Activated T-helper 2 cell treated with anti-CD3 and anti-CD28 coated beads, Interferon-gamma antibody, Interleukin-2, Interleukin-4, amounts not matched to agents 10 μg/mL and 5 μg/mL and 100 μg/mL, durations not matched to agents 14 hours and 24 hours and 36 hours (primary cell): ENCODE data around the gene HIVEP1. TPM values are rescaled to one million over a fixed set of nuclear protein-coding genes. Genes with fewer than 3 reads are reported as not detected.

ENCODE experiments used
- DNase-seq: peaks from one replicate; pipeline ENCODE4 v3.0.0; 2021; ENCODE audit warnings: low spot score
- H3K27ac Mint-ChIP-seq: one replicate; pipeline ENCODE4 v1.8.0; 2021; ENCODE audit warnings: mixed read lengths
- H3K27me3 Mint-ChIP-seq: one replicate; pipeline ENCODE4 v1.8.0; 2021; ENCODE audit warnings: low read depth, mixed read lengths
- H3K36me3 Mint-ChIP-seq: one replicate; pipeline ENCODE4 v1.8.0; 2021; ENCODE audit warnings: low read depth, mixed read lengths
- H3K4me1 Mint-ChIP-seq: one replicate; pipeline ENCODE4 v1.8.0; 2021; ENCODE audit warnings: low read depth, mixed read lengths
- H3K4me3 Mint-ChIP-seq: one replicate; pipeline ENCODE4 v1.8.0; 2021; ENCODE audit warnings: low read depth, mild to moderate bottlenecking, moderate library complexity, mixed read lengths
- H3K9me3 Mint-ChIP-seq: one replicate; pipeline ENCODE4 v1.8.0; 2021; ENCODE audit warnings: mixed read lengths
- intact Hi-C: fragments of 100-400 bp; cut with micrococcal nuclease; formaldehyde crosslinking; loops from one replicate; pipeline ENCODE4 v1.15.1; 2023
- total RNA-seq: library from RNA; stranded (reverse); gene quantifications from 2 replicates; pipeline ENCODE4 v1.2.3, GENCODE V29; 2022

HIVEP1 gene
- 63.8 TPM in 2 replicates for total RNA-seq

DNA sequence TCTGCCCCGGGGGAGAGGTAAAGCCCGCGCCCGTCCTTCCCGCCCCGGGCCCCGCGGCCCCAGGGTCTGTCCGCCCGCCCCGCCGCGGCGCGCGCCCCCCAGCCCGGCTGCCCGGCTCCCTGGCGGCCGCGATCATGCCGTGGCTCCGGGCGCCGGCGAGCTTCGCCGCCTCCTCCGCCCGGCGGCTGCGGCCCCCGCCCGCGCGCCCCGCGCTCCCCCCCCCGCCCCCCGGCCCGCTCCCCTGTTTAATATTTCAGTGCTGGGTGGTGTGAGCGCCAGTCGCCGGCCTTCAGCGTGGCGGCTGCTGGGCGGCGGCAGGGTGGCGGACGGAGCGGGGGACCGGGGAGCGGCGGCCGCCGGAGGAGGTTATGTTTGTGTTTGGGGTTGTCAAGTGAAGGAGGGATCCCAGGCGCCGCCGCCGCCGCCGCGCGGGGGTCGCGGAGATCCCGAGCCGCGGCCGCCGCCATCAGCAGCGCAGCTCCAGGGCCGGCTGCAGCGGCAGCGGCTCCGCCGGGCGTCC, at the start of gene HIVEP1:
Gene HIVEP1 (plus strand): TSS at position 275 of the 520 bp plus-strand sequence. CDS start 3,317 bp downstream, outside the sequence.
- Mint-ChIP-seq H3K4me1 (peaks cover 46% of the 10 kb centered on the region), H3K36me3 (peaks cover 49% of the 10 kb centered on the region), H3K9me3 (peaks cover 11% of the 10 kb centered on the region), H3K27me3 (no peaks in the 10 kb centered on the region), H3K27ac (peak within 1 kb of the TSS; percentile 98), H3K4me3 (peak within 1 kb of the TSS; percentile 96)
- peak; percentile 26 for DNase-seq
- intact Hi-C loops, result loop anchor here (5.0 kb wide), 1 partner anchor 35 kb away; no protein-coding TSS in a partner anchor

DNA sequence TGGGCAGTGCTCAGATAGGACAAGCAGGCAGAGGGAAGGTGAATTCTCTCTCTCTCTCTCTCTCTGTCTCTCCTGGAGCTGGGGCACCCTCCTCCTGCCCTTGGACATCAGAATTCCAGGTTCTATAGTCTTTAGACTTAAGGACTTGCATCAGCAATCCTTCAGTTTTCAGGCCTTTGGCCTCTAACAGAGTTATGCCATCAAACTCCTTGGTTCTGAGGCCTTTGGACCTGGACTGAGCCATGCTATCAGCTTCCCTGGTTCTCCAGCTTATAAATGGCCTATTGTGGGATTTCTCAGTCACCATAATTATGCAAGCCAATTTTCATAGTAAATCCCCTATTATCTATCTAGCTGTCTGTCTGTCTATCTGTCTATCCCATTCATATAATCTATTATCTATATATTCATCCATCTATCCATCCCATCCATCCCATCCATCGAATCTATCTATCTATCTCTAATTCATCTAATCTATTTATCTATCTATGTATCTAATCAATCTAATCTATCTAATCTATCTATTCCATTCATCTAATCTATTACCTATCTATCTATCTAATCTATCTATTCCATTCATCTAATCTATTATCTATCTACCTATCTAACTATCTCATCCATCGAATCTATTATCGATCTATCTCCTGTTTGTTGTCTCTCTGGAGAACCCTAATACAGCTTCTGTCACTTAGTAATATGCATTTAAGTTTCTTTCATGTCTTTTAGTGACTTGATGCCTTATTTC, 48.2 kb upstream of the HIVEP1 start:
- H3K4me3 Mint-ChIP-seq, result no peak overlapping the region
- H3K27ac Mint-ChIP-seq, result no peak overlapping the region
- no peak for DNase-seq
- H3K9me3 Mint-ChIP-seq, result no peaks in the 10 kb centered on the region
- H3K27me3 Mint-ChIP-seq, result peaks cover 5% of the 10 kb centered on the region
- H3K4me1 Mint-ChIP-seq, result no peaks in the 10 kb centered on the region
- no peaks in the 10 kb centered on the region for H3K36me3 Mint-ChIP-seq
- intact Hi-C loops, result no loop called here

DNA sequence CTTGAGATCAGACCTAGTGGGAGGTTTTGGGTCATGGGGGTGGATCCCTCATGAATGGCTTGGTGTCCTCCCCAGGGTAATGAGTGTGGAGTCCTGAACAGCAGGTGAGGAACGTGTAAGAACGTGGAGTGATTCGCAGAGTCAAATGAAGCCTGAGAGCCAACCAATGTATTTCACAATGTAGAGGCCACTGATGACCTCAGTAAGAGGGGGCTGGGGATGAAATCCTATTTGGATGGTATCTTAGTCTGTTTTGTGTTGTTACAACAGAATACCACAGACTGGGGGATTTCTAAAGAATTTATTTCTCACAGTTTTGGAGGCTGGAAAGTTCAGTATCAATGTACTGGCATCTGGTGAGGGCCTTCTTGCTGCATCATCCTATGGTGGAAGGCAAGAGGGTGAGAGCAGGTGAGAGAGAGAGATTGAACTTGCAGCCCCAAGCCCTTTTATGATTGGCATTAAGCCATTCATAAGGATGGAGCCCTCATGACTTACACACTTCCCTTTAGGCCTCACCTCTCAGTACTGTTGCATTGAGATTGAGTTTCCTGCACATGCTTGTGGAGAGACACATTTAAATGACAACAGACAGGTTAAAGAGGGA, 47.3 kb upstream of the HIVEP1 start:
- H3K27me3 Mint-ChIP-seq, result no peaks in the 10 kb centered on the region
- no peak overlapping the region for H3K4me3 Mint-ChIP-seq
- no peaks in the 10 kb centered on the region for H3K4me1 Mint-ChIP-seq
- no peak overlapping the region for H3K27ac Mint-ChIP-seq
- intact Hi-C loops, result no loop called here
- H3K36me3 Mint-ChIP-seq, result no peaks in the 10 kb centered on the region
- H3K9me3 Mint-ChIP-seq, result no peaks in the 10 kb centered on the region
- DNase-seq, result no peak

DNA sequence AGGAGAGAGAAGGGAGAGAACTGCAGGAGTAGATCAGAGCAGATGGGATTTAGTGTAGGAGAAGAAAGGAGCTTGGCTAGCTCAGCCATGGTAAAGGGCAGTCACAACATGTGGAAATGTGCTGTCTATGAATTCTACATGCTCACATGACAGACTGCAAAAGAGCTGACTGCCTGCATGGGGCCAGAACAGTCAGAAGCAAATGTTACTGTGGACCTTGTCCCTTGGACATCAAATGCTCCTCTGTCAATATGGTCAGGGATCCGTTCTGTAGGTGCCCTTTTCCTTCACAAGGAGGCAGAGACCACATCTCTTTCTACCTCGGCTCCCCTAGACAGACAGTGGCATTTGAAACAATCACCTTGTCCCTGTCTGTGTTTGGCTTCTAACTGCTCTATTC, 46.6 kb upstream of the HIVEP1 start:
- intact Hi-C loops, result no loop called here
- Mint-ChIP-seq H3K4me1 (no peaks in the 10 kb centered on the region), H3K27me3 (no peaks in the 10 kb centered on the region), H3K36me3 (no peaks in the 10 kb centered on the region), H3K9me3 (no peaks in the 10 kb centered on the region), H3K27ac (no peak overlapping the region), H3K4me3 (no peak overlapping the region)
- DNase-seq, result no peak

DNA sequence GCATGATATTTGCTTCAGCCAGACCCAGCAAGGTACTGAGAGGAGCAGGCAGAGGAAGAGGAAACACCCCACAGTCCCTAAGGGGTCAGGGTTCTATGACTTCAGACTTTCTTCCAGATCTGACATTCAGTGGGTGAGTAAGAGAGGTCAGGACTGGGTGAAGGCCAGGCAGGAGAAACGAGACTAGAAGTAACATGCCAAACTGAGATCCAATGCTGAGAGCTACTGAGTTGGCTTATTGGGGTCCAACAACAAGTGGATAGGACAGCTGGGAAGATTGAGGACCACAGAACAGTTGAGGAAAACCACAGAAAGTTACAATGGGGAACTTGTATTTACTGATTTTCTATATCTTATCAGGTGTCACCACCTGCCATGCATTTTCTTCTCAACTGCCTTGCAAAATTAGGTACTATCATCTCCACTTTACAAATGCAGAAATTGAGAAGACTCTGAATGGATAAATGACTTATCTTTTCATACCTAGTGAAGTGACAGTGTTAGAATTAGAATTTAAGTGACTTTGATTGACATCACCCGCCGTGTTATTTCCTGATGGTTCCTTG, 43.8 kb upstream of the HIVEP1 start:
- DNase-seq, result no peak
- intact Hi-C loops, result no loop called here
- no peak overlapping the region for H3K4me3 Mint-ChIP-seq
- no peak overlapping the region for H3K27ac Mint-ChIP-seq
- H3K4me1 Mint-ChIP-seq, result no peaks in the 10 kb centered on the region
- H3K36me3 Mint-ChIP-seq, result no peaks in the 10 kb centered on the region
- no peaks in the 10 kb centered on the region for H3K27me3 Mint-ChIP-seq
- H3K9me3 Mint-ChIP-seq, result no peaks in the 10 kb centered on the region

DNA sequence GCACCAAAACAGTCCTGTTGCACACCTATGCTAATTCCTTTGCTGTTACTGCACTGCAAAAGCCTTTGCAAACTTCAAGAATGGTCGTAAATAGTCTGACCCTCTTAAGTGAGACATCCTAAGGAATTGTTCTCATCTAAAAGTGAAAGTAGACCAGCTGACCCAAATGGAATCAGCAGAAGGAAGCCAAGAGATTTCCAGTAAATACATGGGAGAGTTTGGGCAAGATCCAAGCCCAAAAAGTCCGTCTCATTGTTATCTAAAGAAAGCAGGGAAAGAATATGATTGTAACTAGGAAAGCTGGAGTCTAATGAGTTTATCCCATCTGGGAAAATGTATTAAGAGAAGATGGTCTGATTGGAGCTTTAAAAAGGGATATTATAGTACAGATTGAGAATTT, 43.0 kb upstream of the HIVEP1 start:
- Mint-ChIP-seq H3K9me3 (no peaks in the 10 kb centered on the region), H3K27ac (no peak overlapping the region), H3K27me3 (no peaks in the 10 kb centered on the region), H3K4me3 (no peak overlapping the region), H3K36me3 (no peaks in the 10 kb centered on the region), H3K4me1 (no peaks in the 10 kb centered on the region)
- no peak for DNase-seq
- intact Hi-C loops, result no loop called here

DNA sequence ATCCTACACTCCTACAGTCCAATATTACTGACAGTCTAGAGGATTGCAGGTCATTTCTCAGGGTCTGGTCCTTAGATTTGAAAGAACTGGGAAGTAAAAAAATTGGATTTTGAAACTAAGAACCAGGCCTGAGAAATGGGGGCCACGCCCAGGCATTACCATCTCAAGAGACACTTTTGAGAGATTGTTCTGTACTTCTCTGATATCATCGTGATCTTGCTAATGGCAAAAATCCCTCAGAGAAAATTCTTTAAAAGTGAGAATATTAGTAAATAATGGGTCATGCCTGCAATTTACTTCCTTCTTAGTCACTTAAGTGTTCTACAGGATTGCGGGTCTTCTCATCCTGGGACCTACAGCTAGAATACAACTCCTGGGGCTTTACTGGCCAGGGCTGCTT, 42.0 kb upstream of the HIVEP1 start:
- H3K36me3 Mint-ChIP-seq, result no peaks in the 10 kb centered on the region
- no peak overlapping the region for H3K4me3 Mint-ChIP-seq
- no peaks in the 10 kb centered on the region for H3K27me3 Mint-ChIP-seq
- no peak for DNase-seq
- intact Hi-C loops, result no loop called here
- H3K9me3 Mint-ChIP-seq, result no peaks in the 10 kb centered on the region
- H3K27ac Mint-ChIP-seq, result no peak overlapping the region
- peaks cover 2% of the 10 kb centered on the region for H3K4me1 Mint-ChIP-seq

DNA sequence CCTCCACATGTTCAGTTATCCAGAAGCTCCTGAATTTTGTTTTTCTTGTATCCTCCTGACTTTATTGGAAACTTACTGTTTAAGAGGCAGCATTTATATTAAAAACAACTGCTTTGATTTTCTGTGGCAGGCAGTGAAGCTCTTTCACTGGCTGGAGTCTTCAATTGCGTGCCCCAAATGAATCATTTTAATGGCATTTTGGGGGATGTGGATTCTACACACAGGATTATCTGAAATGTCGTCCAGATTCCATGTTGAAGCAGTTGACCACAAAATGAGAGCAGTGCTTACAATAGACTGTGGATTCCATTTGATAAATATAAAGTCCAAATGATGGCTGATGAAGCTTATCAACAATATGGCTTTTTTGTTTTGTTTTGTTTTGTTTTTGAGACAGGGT, 41.0 kb upstream of the HIVEP1 start:
- intact Hi-C loops, result no loop called here
- peaks cover 7% of the 10 kb centered on the region for H3K4me1 Mint-ChIP-seq
- no peak for DNase-seq
- H3K4me3 Mint-ChIP-seq, result no peak overlapping the region
- no peaks in the 10 kb centered on the region for H3K27me3 Mint-ChIP-seq
- H3K9me3 Mint-ChIP-seq, result no peaks in the 10 kb centered on the region
- no peaks in the 10 kb centered on the region for H3K36me3 Mint-ChIP-seq
- no peak overlapping the region for H3K27ac Mint-ChIP-seq

DNA sequence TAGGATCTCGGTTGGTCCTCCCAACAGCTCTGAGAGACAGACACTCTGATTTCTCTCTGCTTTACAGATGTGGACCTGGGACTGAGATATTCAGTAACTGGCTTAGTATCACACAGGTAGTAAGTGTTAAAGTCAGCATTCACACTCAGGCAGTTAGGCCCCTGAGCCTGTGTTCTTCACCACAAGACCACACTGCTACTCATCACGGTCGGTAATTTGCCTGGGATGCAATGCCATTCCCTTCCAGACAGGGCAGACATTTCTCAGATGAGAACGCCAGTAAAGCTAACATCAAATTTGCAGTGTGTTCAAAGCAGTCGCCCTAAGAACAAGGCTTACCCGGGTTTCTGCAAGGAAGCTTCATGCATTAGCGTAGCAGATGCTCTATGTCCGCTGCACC, 39.8 kb upstream of the HIVEP1 start:
- Mint-ChIP-seq H3K9me3 (no peaks in the 10 kb centered on the region), H3K36me3 (no peaks in the 10 kb centered on the region), H3K4me3 (no peak overlapping the region), H3K4me1 (peaks cover 14% of the 10 kb centered on the region), H3K27me3 (no peaks in the 10 kb centered on the region), H3K27ac (no peak overlapping the region)
- intact Hi-C loops, result no loop called here
- no peak for DNase-seq

DNA sequence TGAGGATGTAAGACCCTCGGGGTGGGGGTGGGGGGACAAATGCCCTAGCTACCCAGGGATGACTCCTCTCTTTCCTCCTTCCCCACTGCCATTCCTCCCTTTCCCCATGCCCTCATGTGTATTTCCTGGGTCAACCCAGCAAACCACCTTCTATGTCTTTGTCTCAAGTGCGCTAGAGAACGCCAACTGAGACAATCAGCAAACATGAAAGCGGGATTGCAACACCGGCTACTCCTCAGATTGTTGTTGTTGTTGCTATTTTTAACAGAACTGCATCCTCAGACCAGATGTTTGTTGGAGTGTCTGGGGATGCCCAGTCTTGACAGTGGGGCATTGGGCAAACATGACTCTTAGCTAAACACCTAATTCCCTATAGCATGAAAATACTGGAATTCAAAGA, 39.3 kb upstream of the HIVEP1 start:
- H3K27me3 Mint-ChIP-seq, result no peaks in the 10 kb centered on the region
- intact Hi-C loops, result no loop called here
- DNase-seq, result no peak
- no peak overlapping the region for H3K4me3 Mint-ChIP-seq
- H3K36me3 Mint-ChIP-seq, result no peaks in the 10 kb centered on the region
- H3K27ac Mint-ChIP-seq, result no peak overlapping the region
- no peaks in the 10 kb centered on the region for H3K9me3 Mint-ChIP-seq
- H3K4me1 Mint-ChIP-seq, result peaks cover 17% of the 10 kb centered on the region

DNA sequence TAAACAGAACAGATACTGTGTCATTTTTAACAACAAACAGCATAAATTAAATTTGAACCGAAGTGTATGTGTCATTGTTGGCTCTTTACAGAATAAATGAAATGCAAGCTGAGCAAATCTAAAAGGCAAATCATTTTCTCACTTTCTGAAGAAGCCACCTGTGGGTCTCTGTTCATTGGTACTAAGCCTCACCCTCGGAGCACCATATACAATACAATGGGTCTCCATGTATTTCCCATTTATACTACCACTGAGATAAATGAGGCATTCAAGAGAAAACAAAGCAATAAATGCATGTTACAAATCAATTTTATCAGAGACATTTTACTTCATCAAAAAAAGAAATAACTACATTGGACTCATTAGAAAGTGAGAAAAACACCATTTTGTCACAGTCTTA, 38.9 kb upstream of the HIVEP1 start:
- H3K36me3 Mint-ChIP-seq, result no peaks in the 10 kb centered on the region
- no peak for DNase-seq
- no peaks in the 10 kb centered on the region for H3K27me3 Mint-ChIP-seq
- H3K4me1 Mint-ChIP-seq, result peaks cover 20% of the 10 kb centered on the region
- no peak overlapping the region for H3K4me3 Mint-ChIP-seq
- no peak overlapping the region for H3K27ac Mint-ChIP-seq
- intact Hi-C loops, result no loop called here
- H3K9me3 Mint-ChIP-seq, result no peaks in the 10 kb centered on the region

DNA sequence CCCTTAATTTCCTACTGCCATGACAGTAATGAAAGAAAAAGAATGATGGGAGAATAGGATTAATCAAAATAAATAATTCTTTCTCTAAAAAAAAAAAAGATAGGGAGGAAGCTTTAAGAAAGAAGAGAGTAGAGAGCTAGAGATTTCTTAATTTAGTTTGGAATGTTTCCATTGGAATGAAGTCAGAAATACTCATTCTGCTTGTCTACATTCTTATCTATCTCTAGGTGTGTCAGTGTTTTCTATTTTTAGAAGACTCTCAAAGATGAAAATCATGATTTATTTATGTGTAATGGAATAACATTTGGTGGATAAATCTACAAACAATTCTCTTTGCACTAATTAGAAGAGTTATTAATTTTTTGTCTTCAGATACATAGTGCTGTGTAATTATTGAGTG, 38.0 kb upstream of the HIVEP1 start:
- Mint-ChIP-seq H3K27me3 (no peaks in the 10 kb centered on the region), H3K4me1 (peaks cover 24% of the 10 kb centered on the region), H3K27ac (no peak overlapping the region), H3K4me3 (no peak overlapping the region), H3K36me3 (no peaks in the 10 kb centered on the region), H3K9me3 (no peaks in the 10 kb centered on the region)
- no peak for DNase-seq
- intact Hi-C loops, result no loop called here

DNA sequence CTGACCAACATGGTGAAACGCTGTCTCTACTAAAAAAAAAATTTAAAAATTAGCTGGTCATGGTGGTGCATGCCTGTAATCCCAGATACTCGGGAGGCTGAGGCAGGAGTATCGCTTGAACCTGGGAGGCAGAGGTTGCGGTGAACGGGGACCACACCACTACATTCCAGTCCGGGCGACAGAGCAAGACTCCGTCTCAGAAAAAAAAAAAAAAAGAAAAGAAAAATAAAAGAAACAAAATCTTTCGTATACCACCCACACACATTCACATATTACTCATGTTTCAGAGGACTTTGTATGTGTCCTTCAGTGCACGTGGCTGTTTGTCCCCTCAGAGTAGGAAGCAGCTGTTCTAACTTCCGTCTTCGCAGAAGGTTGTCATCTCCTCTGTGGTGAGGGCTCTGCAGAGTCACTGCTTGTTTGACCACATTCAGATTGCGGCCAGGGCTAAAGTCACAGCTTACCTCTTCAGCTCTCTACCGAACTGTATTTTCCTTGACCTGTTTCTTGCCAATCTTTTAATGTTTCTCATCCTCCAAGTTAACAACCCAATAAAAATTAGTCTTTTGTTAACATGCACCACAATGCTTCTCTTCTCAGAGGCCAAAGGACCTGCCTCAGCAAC, 36.6 kb upstream of the HIVEP1 start:
- no peaks in the 10 kb centered on the region for H3K9me3 Mint-ChIP-seq
- peaks cover 24% of the 10 kb centered on the region for H3K4me1 Mint-ChIP-seq
- H3K27me3 Mint-ChIP-seq, result no peaks in the 10 kb centered on the region
- peak; percentile 15 for DNase-seq
- no peaks in the 10 kb centered on the region for H3K36me3 Mint-ChIP-seq
- intact Hi-C loops, result loop anchor here (5.0 kb wide), 2 partner anchors 37 to 248 kb away; partner anchors contain the start of gene HIVEP1
- H3K4me3 Mint-ChIP-seq, result no peak overlapping the region
- no peak overlapping the region for H3K27ac Mint-ChIP-seq
